Natural killer cell (primary cell): ENCODE data around the gene IRF5. TPM values are rescaled to one million over a fixed set of nuclear protein-coding genes. Genes with fewer than 3 reads are reported as not detected.

Experiments used
- ATAC-seq, 3 donors: fragments of 150-1000 bp in 2 of 3; fragments of 200-7000 bp in 1 of 3; cut with Tn5 transposase; 1 replicate in 1 of 3; 2 replicates in 2 of 3; pipeline ENCODE4 v1.10.0; 2021; ENCODE audit warnings: mild to moderate bottlenecking in 2 of 3, moderate library complexity in 2 of 3
- DNase-seq, 2 donors: peaks; one replicate each; pipeline versions ENCODE4 v3.0.0 to v3.0.0-alpha.2; 2013 to 2021; ENCODE audit warnings: mixed read lengths in 1 of 2
- H3K27ac ChIP-seq: one replicate; pipeline ENCODE4 v1.5.1; 2013; ENCODE audit warnings: mild to moderate bottlenecking, low read length
- H3K27me3 ChIP-seq: one replicate; pipeline ENCODE4 v1.6.1; 2013; ENCODE audit warnings: low read length; ENCODE audit not compliant: control insufficient read depth, insufficient read depth
- H3K36me3 ChIP-seq: one replicate; pipeline ENCODE4 v1.6.1; 2013; ENCODE audit warnings: low read length; ENCODE audit not compliant: control insufficient read depth, insufficient read depth
- H3K4me1 ChIP-seq: one replicate; pipeline ENCODE4 v1.6.1; 2013; ENCODE audit warnings: low read length; ENCODE audit not compliant: control insufficient read depth, insufficient read depth
- H3K4me3 ChIP-seq: one replicate; pipeline ENCODE4 v1.5.1; 2013; ENCODE audit warnings: low read length
- H3K9me3 ChIP-seq: one replicate; pipeline ENCODE4 v1.6.1; 2013; ENCODE audit warnings: low read length; ENCODE audit not compliant: control insufficient read depth, insufficient read depth
- H3K27ac Mint-ChIP-seq, 2 donors: one replicate each; pipeline ENCODE4 v1.8.0; 2022; ENCODE audit warnings: mild to moderate bottlenecking in 2 of 2, mixed read lengths in 2 of 2, moderate library complexity in 1 of 2
- H3K27me3 Mint-ChIP-seq, 2 donors: one replicate each; pipeline ENCODE4 v1.8.0; 2022; ENCODE audit warnings: low read depth in 2 of 2, mixed read lengths in 2 of 2
- H3K36me3 Mint-ChIP-seq: one replicate; pipeline ENCODE4 v1.8.0; 2022; ENCODE audit warnings: mixed read lengths
- H3K4me1 Mint-ChIP-seq, 2 donors: one replicate each; pipeline ENCODE4 v1.8.0; 2022; ENCODE audit warnings: mixed read lengths in 2 of 2
- H3K4me3 Mint-ChIP-seq: one replicate; pipeline ENCODE4 v1.8.0; 2022; ENCODE audit warnings: mild to moderate bottlenecking, moderate library complexity, mixed read lengths
- H3K9me3 Mint-ChIP-seq, 2 donors: one replicate each; pipeline ENCODE4 v1.8.0; 2022; ENCODE audit warnings: mixed read lengths in 2 of 2
- WGBS: methylation state at CpG from one replicate; pipeline ENCODE4 v1.1.7; 2013; ENCODE audit warnings: missing lambda C conversion rate; ENCODE audit not compliant: insufficient coverage; 5-methylcytosine and 5-hydroxymethylcytosine counted together
- intact Hi-C: fragments of 100-400 bp; cut with micrococcal nuclease; formaldehyde crosslinking; loops from one replicate; pipeline ENCODE4 v1.14.2; 2022
- total RNA-seq, 4 donors: library from RNA; stranded (reverse); fragments of 120-200 nt in 1 of 4; gene quantifications; one replicate each; pipeline versions ENCODE4 v1.2.3 to v1.2.4, GENCODE V29; 2013 to 2022
- TF ChIP-seq, protein P1 (sequence below): fragments of 200-600 bp; IDR thresholded peaks from one replicate; pipeline ENCODE4 v1.8.0; 2022; ENCODE audit warnings: antibody characterized with exemption

Gene IRF5
- total RNA-seq, 3 donors from 2014 or later (not counting 1 experiment from before 2014, with no cell fraction given), result 13.0 to 20.2 (median 19.5) TPM

DNA sequence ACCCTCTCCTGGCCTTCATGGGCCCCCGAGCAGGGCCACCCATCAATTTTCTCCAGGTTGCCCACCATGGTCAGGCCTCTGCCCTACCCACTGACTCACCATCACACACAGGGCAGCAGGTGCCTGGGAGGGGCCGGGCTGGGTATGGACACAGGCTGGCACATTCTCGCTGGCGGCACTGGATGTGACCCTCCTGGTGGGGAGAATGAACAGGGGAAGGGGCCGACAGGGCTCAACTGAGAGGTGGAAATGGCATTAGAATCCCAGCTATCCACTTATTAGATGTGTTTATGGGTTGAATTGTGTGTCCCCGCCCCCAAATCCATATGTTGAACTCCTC lies 43.7 kb upstream of the IRF5 start:
- Mint-ChIP-seq H3K27ac (no peak overlapping the region), H3K9me3 (no peaks in the 10 kb centered on the region), H3K4me1 (no peaks in the 10 kb centered on the region), H3K36me3 (no peaks in the 10 kb centered on the region), H3K27me3 (peaks cover 0 to 7% of the 10 kb centered on the region in 2 donors), H3K4me3 (no peak overlapping the region)
- Histone ChIP-seq H3K4me3 (no peak overlapping the region), H3K9me3 (no peaks in the 10 kb centered on the region), H3K36me3 (no peaks in the 10 kb centered on the region), H3K27me3 (peaks cover 10% of the 10 kb centered on the region), H3K4me1 (peaks cover 4% of the 10 kb centered on the region), H3K27ac (no peak overlapping the region)
- TF ChIP-seq, protein P1, sequence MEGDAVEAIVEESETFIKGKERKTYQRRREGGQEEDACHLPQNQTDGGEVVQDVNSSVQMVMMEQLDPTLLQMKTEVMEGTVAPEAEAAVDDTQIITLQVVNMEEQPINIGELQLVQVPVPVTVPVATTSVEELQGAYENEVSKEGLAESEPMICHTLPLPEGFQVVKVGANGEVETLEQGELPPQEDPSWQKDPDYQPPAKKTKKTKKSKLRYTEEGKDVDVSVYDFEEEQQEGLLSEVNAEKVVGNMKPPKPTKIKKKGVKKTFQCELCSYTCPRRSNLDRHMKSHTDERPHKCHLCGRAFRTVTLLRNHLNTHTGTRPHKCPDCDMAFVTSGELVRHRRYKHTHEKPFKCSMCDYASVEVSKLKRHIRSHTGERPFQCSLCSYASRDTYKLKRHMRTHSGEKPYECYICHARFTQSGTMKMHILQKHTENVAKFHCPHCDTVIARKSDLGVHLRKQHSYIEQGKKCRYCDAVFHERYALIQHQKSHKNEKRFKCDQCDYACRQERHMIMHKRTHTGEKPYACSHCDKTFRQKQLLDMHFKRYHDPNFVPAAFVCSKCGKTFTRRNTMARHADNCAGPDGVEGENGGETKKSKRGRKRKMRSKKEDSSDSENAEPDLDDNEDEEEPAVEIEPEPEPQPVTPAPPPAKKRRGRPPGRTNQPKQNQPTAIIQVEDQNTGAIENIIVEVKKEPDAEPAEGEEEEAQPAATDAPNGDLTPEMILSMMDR, result no peak
- WGBS, result 92% methylated on average over 4 of the region's 6 CpGs
- intact Hi-C loops, result no loop called here
- ATAC-seq (no peak), DNase-seq (no peak)

DNA sequence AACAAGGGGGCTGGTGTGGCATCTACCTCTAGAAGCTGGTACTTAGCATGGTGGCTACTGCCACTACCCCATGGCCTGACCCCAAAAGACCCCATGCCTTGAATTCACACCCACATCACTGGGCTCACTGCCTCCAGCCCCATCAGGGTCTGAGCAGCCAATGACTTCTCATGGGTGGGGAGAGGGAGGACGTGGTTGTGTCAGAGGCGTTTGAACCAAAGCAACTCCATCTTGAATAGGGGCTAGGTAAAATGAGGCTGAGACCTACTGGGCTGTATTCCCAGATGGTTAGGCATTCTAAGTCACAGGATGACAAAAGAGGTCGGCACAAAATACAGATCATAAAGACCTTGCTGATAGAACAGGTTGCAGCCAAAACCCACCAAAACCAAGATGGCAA lies 42.4 kb upstream of the IRF5 start:
- H3K4me1 Mint-ChIP-seq, result no peaks in the 10 kb centered on the region
- Histone ChIP-seq H3K27ac (no peak overlapping the region), H3K27me3 (peaks cover 7% of the 10 kb centered on the region), H3K4me3 (no peak overlapping the region), H3K36me3 (no peaks in the 10 kb centered on the region), H3K9me3 (no peaks in the 10 kb centered on the region), H3K4me1 (peaks cover 4% of the 10 kb centered on the region)
- no peak overlapping the region for H3K27ac Mint-ChIP-seq
- TF ChIP-seq, protein P1, result no peak
- intact Hi-C loops, result no loop called here
- peaks cover 0 to 4% of the 10 kb centered on the region in 2 donors for H3K27me3 Mint-ChIP-seq
- H3K9me3 Mint-ChIP-seq, result no peaks in the 10 kb centered on the region
- H3K4me3 Mint-ChIP-seq, result no peak overlapping the region
- WGBS, result 93% methylated on average over 3 of the region's 3 CpGs
- DNase-seq, result no peak
- ATAC-seq, result no peak
- H3K36me3 Mint-ChIP-seq, result no peaks in the 10 kb centered on the region

DNA sequence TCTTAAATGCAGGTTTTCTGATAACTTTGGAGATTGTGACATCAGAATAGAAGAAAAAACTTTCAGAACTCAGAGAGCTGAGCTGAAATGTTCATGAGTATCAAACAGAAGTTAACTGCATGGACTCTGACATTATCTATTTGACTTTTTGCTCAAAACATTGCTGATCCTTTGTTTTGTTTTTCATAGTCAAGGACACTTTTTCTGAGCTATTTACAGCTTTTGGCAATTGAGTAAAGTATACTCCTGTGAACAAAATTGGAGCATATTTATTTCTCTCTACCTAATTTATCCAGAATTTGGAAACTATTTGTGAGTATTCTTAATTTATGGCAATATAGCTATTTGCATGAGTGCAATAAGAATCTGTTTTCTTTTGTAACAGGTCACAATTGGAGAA lies 38.3 kb upstream of the IRF5 start:
- no peaks in the 10 kb centered on the region for H3K4me1 Mint-ChIP-seq
- no peak overlapping the region for H3K4me3 ChIP-seq
- no peak overlapping the region for H3K27ac Mint-ChIP-seq
- no peak overlapping the region for H3K4me3 Mint-ChIP-seq
- no peaks in the 10 kb centered on the region for H3K9me3 ChIP-seq
- H3K27ac ChIP-seq, result no peak overlapping the region
- H3K9me3 Mint-ChIP-seq, result no peaks in the 10 kb centered on the region
- TF ChIP-seq, protein P1, result no peak
- no peaks in the 10 kb centered on the region for H3K36me3 Mint-ChIP-seq
- intact Hi-C loops, result no loop called here
- no peak for ATAC-seq
- H3K27me3 Mint-ChIP-seq, result peaks cover 7 to 20% of the 10 kb centered on the region in 2 donors
- no peak for DNase-seq
- H3K27me3 ChIP-seq, result no peaks in the 10 kb centered on the region
- no peaks in the 10 kb centered on the region for H3K36me3 ChIP-seq
- H3K4me1 ChIP-seq, result peaks cover 2% of the 10 kb centered on the region

DNA sequence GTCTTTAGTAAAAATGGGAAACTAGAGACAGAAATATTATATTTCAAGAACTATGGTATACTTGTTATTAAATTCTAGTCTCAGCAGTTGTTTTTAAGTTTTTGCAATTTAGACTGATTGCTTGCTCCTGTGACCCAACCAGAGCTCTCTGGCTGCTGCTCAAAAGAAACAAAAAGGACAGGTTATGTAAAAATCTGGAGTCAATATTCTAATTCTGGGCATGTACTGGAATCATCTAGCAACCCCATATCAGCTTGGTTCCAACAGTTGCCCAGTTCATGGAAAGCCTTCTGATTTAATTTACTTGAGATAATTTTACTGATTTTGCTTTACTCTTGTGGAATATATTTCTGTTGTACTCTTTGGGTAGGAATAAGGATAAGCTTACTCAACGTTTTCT lies 37.5 kb upstream of the IRF5 start:
- no peaks in the 10 kb centered on the region for H3K36me3 ChIP-seq
- H3K4me3 ChIP-seq, result no peak overlapping the region
- ATAC-seq, result no peak
- DNase-seq, result no peak
- no peaks in the 10 kb centered on the region for H3K36me3 Mint-ChIP-seq
- H3K27me3 Mint-ChIP-seq, result peaks cover 16 to 20% of the 10 kb centered on the region in 2 donors
- WGBS, result 50% methylated on average over 1 of the region's 1 CpG
- H3K27ac ChIP-seq, result no peak overlapping the region
- no peaks in the 10 kb centered on the region for H3K27me3 ChIP-seq
- no peak overlapping the region for H3K4me3 Mint-ChIP-seq
- H3K4me1 Mint-ChIP-seq, result no peaks in the 10 kb centered on the region
- TF ChIP-seq, protein P1, result no peak
- peaks cover 7% of the 10 kb centered on the region for H3K4me1 ChIP-seq
- H3K27ac Mint-ChIP-seq, result no peak overlapping the region
- no peaks in the 10 kb centered on the region for H3K9me3 Mint-ChIP-seq
- H3K9me3 ChIP-seq, result no peaks in the 10 kb centered on the region
- intact Hi-C loops, result no loop called here
